ENCODE data around the gene PPM1N.

PPM1N gene

DNA sequence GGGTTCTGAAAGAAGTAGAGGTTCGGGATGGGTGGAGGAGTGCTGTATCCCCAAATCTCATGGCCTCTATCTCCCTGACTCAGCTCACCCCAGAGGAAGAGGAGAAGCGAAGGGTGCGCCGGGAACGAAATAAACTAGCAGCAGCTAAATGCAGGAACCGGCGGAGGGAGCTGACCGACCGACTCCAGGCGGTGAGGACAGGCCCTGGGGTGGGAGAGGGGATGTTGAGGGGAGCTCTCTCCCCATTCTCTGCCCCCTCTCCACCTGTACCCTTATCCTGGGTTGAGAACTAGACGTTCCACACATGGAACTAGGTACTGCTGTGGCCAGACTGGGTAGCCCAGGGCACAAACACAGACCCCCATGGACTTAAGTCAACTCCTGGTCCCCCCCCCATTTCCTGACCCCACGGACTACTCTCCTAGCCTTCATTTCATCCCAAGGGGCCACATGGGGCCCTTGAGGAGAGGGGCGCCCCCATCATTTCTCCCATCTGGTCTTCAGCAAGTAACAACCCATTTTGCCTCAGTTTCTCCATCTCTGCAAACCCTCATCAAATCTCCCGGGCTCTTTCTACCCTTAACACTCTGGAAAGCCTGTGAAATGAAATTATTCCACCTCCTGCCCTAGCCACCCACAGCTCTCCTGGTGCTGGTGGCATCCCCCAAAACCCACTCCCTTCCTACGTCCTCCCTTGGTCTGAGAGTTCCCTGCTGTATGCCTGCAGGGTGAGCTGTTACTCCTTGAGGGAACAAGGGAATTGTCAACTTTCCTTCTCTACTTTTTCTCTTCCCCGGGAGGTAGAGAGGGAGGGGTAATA is 26.9 kb upstream of the PPM1N start:
- no peak for DNase-seq (ENCODE audit: low read depth)

DNA sequence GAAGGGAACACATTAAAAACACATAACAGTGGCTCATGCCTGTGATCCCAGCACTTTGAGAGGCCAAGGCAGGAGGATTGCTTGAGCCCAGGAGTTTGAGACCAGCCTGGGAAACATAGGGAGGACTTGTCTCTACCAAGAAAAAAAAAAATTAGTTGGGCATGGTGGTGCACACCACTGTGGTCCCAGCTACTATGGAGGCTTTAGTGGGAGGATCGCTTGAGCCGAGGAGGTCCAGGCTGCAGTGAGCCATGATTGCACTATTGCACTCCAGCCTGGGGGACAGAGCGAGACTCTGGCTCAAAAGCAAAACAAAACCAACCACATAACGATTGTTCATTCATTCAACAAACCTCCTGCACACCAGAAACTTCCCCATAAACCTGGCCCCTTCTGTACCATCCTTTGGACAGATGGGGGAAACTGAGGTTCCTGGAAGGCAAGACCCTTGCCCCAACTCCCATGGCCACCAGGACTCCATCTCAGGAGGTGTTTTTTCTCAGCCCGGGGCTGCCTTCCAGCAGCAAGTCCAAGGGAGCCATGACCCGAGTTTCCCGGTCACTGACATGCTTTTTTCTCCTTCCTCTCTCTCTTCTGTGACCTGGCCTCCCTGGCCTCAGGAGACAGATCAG is 26.2 kb upstream of the PPM1N start:
- DNase-seq (ENCODE audit: low read depth), result no peak

DNA sequence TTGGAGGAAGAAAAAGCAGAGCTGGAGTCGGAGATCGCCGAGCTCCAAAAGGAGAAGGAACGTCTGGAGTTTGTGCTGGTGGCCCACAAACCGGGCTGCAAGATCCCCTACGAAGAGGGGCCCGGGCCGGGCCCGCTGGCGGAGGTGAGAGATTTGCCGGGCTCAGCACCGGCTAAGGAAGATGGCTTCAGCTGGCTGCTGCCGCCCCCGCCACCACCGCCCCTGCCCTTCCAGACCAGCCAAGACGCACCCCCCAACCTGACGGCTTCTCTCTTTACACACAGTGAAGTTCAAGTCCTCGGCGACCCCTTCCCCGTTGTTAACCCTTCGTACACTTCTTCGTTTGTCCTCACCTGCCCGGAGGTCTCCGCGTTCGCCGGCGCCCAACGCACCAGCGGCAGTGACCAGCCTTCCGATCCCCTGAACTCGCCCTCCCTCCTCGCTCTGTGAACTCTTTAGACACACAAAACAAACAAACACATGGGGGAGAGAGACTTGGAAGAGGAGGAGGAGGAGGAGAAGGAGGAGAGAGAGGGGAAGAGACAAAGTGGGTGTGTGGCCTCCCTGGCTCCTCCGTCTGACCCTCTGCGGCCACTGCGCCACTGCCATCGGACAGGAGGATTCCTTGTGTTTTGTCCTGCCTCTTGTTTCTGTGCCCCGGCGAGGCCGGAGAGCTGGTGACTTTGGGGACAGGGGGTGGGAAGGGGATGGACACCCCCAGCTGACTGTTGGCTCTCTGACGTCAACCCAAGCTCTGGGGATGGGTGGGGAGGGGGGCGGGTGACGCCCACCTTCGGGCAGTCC is 25.5 kb upstream of the PPM1N start:
- DNase-seq (ENCODE audit: low read depth), result no peak

DNA sequence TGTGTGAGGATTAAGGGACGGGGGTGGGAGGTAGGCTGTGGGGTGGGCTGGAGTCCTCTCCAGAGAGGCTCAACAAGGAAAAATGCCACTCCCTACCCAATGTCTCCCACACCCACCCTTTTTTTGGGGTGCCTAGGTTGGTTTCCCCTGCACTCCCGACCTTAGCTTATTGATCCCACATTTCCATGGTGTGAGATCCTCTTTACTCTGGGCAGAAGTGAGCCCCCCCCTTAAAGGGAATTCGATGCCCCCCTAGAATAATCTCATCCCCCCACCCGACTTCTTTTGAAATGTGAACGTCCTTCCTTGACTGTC is 24.9 kb upstream of the PPM1N start:
- no peak for DNase-seq (ENCODE audit: low read depth)

DNA sequence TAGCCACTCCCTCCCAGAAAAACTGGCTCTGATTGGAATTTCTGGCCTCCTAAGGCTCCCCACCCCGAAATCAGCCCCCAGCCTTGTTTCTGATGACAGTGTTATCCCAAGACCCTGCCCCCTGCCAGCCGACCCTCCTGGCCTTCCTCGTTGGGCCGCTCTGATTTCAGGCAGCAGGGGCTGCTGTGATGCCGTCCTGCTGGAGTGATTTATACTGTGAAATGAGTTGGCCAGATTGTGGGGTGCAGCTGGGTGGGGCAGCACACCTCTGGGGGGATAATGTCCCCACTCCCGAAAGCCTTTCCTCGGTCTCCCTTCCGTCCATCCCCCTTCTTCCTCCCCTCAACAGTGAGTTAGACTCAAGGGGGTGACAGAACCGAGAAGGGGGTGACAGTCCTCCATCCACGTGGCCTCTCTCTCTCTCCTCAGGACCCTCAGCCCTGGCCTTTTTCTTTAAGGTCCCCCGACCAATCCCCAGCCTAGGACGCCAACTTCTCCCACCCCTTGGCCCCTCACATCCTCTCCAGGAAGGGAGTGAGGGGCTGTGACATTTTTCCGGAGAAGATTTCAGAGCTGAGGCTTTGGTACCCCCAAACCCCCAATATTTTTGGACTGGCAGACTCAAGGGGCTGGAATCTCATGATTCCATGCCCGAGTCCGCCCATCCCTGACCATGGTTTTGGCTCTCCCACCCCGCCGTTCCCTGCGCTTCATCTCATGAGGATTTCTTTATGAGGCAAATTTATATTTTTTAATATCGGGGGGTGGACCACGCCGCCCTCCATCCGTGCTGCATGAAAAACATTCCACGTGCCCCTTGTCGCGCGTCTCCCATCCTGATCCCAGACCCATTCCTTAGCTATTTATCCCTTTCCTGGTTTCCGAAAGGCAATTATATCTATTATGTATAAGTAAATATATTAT is 24.3 kb upstream of the PPM1N start:
- no peak for DNase-seq (ENCODE audit: low read depth)

DNA sequence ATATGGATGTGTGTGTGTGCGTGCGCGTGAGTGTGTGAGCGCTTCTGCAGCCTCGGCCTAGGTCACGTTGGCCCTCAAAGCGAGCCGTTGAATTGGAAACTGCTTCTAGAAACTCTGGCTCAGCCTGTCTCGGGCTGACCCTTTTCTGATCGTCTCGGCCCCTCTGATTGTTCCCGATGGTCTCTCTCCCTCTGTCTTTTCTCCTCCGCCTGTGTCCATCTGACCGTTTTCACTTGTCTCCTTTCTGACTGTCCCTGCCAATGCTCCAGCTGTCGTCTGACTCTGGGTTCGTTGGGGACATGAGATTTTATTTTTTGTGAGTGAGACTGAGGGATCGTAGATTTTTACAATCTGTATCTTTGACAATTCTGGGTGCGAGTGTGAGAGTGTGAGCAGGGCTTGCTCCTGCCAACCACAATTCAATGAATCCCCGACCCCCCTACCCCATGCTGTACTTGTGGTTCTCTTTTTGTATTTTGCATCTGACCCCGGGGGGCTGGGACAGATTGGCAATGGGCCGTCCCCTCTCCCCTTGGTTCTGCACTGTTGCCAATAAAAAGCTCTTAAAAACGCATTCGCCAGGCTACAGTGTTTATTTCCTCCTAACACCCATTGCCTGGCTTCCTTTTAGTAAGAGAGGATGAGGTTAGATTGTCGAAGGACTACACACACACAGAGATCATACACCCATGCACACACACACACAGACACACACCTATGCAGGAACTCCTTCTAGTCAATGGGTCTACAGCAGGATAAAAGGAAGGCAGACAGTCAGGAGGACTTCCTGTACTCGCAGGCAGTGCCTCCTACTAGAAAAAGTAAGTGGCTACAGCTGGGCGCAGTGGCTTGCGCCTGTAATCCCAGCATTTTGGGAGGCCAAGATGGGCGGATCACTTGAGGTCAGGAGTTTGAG is 23.4 kb upstream of the PPM1N start:
- DNase-seq (ENCODE audit: low read depth), result no peak

DNA sequence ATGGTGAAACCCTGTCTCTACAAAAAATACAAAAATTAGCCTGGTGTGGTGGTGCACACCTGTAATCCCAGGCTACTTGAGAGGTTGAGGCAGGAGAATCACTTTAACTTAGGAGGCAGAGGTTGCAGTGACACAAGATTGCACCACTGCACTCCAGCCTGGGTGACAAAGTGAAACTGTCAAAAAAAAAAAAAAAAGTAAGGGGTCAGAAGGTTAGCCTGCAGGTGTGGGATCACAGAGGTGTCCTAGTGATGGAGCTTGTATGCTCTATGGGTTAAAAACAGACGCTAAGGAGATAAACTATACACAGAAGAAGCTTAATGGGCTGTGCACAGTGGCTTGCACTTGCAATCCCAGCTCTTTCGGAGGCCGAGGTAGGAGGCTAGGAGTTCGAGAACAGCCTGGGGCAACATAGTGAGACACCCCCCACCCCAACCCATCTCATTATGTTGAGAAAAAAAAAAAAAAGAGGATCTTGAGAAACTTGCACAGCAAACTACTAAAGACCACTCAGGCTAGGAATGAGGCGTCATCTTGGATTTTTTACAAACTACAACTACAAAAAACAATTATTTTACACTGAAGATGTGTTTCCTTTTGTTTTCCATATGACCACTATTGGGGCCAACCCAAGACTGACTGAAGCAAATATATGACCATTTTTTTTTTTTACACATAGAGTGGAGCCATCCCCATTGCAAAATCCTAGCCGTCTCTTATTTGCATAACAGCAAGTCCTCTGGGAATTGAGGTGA is 22.5 kb upstream of the PPM1N start:
- DNase-seq (ENCODE audit: low read depth), result no peak

DNA sequence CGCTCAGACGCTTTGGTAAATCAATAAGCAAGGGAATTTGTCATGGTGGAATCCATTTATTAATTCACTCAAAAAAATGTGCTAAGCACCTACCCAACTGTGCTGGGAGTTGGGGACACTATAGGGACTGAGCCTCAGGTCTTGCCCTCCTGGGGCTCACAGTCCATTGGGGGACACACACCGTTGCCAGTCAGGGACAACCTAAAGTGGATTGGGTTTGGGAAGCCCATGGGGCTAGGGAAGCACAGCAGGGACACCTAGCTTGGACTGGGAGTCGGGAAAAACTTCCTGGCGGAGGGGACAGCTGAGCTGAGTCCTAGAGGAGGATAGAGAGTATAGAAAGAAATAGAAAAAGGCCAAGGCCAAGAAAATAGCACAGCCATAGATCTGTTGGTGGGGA is 21.9 kb upstream of the PPM1N start:
- no peak for DNase-seq (ENCODE audit: low read depth)

DNA sequence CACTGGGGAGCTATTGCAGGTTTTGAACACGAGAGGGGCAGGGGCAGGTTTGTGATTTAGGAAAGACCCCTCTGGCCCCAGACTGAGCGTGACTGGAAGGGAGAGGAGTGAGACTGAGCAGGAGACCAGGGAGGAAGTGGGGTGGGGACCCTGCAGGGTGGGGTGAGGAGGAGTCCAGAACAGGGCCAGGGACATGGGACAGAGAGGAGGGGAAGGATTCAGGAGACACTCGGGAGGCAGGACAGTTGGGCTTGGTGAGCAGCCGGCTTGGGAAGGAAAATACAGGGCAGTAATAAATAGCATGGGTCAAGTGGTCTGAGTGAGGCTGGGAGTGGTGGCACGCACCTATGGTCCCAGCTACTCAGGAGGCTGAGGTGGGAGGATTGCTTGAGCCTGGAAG is 21.1 kb upstream of the PPM1N start:
- no peak for DNase-seq (ENCODE audit: low read depth)

DNA sequence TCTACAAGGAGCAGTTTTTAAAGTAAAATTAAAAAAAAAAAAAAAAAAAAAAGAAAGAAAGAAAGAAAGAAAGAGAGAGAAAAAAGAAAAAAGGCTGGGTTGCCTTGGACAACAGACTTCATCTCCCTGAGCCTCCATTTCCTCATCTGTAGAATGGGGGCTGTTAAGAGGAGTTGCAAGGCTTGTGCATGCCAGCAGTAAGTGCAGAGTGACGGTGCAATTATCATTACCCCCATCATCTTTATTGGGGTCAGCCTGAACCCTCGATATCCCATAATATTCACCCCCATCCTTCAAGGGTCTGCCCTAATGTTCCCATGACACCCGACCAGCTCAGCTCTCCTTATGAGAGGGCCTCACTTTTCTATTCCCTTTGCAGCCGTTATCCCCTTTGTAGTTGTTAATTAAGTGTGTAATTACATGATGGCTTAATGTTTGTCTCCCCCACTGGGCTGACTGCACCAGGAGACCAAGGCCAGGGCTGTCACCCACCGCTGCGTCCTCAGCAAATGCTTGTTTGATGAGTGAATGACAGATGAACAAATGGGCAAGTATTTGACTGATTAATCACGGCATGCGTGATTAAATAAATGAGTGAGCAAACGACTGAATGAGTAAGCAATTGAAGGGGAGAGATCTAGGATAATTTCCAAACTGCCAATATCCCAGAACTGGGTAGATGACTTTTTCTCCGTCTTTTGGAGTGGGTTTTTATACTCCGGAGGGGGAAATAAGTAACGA is 20.4 kb upstream of the PPM1N start:
- no peak for DNase-seq (ENCODE audit: low read depth)

DNA sequence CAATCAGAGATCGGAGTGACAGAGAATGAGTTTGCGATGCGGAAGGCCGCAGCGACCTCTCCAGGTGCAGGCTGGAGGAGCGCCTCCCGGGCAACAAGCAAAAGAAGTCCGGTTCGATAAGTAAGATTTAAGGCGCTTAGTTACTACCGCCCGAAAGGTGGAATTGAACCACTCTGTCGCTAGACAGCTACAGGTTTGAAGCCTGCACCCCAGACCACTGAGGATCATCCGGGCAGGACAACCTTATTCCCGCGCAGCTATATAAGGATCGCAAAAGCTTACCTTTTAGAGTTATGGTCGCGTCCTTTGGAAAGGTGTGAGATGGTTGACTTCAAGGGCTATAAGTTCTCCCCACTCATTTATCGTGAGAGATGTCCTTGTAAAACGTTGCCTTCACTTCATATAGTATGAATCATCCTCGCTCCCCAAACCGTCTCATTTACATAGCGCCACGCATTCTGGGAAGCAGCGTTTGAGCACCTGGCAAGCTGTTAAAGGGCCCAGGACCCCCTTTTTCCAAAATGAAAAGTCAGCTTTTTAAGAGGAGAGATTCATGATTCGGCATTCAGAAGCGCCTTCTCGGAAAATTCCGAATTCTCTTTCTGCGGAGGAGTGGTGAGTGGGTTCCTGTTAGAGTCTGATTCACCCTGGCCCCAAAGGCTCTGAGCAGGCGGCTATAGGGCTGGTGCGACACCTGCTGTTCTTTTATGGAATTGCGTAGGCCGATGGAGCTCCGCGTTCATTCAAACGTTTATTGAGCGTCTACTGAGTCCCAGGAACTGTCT is 19.6 kb upstream of the PPM1N start:
- peak; percentile 71 for DNase-seq (ENCODE audit: low read depth)

DNA sequence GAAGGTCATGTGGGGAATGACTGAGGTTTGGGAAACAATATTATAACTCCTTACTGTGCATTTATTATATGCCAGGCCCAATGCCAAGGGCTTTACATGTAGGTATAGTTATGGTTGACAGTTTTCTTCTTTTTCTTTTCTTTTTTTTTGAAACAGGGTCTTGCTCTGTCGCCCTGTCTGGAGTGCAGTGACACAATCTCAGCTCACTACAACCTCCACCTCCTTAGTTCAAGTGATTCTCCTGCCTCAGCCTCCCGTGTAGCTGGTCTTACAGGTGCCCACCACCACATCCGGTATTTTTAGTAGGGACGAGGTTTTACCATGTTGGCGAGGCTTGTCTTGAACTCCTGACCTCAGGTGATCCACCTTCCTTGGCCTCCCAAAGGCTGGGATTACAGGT is 15.2 kb upstream of the PPM1N start:
- DNase-seq (ENCODE audit: low read depth), result no peak

DNA sequence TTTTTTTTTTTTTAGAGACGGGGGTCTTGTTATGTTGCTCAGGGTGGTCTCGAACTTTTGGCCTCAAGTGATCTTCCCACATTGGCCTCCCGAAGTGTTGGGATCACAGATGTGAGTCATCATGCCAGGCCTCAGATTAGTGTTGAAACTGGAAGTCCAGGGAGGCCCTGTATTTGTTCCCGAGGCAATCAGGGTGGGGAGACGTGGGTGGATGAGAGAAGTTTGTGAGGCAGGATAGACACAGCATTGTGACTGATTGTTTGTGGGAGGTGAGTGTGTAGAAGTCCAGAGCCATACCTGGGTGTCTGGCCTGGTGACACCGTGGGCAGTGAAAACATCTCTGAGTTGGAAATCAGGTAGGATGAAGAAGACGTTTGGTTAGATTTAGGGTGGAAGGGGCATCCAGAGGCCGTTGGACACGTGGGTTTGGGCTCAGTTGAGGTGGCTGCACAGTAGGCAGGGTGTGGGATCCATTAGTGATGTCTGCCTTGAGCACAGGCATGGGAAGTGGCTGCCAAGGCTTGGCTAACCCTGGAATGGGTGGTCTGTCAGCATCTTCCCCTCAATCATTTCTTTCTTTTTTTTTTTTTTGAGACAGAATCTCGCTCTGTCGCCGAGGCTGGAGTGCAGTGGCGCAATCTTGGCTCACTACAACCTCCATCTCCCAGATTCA is 13.8 kb upstream of the PPM1N start:
- no peak for DNase-seq (ENCODE audit: low read depth)

DNA sequence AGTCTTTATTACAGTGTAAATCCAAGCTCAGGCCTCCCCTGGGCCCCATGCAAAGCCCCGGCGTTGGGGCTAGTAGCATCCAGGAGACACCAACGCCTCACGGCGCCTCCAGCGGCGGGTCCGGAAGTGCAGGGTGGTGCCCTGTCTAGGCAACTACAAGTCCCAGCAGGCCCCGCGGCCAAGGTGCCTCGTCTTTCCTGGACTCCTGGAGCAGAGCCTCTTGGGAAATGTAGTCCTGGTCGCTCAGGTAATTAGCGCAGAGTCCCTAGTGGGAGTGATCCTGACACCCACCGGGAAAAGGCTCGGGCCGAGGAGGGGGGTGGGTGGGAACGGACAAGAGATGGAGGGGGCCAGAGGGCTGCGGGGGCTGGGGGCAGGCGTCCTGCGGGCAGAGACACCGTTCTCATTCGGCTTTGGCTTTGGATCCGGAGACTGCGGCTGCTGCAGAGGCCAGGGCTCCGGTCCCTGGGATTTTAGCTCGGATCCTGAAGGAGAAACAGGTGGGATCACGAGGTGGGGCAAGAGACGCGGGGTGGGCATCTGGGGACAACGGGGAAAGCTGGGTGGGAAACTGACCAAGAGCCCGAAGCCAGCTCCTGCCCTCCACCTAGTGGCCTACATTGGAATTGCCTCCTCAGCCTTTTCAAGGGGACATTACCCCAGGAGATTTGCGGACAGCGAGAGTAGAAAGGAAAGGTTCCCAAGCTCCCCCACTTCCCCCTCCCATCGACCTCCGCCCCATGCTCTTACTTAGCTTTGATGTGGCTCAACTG is 12.8 kb upstream of the PPM1N start:
- DNase-seq (ENCODE audit: low read depth), result peak; percentile 62

DNA sequence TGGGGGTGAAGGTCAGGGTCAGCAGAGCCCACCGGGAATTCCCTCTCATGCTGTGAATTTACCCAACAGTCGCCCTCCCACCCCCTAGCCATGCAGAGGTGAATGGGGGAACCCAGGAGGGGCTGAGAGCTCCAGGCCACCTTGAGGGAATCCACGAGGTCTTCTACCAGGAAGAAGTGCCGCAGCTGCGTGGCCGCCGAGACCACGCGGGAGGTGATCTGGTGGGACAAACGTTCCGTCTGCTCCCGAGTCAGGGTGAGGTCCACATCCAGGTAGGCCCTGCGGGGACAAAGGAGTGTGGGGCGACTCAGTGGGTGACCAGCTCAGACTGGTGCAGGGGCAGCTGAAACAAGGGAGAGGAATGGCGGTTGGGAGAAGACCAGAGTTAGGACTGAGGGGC is 9.5 kb upstream of the PPM1N start:
- DNase-seq (ENCODE audit: low read depth), result no peak

DNA sequence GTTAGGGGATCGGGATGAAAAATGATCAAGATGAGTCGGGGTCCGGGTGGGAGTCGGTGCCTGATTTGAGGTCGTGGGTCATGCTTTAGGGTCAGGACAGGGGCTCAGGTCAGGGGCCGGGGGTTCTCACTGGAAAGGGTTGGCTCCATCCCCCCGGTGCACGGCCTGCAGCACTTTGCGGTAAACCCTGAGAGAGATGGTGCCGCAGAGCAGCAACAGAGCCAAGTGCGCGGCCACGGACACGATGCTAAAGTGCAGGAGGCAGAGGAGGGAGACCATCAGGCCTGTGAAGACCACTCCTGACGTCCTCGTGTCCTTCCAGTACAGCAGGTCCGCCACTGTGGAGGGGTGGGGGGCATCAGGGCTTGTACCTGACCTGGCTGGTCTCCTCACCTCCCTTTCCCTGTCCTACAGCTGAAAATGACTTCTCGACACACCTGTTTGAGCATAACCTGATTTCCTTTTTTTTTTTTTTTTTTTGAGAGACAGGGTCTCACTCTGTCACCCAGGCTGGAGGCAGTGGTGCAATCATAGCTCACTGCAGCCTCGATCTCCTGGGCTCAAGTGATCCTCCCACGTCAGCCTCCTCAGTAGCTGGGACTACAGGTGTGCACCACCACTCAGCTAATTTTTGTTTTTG is 8.9 kb upstream of the PPM1N start:
- no peak for DNase-seq (ENCODE audit: low read depth)

DNA sequence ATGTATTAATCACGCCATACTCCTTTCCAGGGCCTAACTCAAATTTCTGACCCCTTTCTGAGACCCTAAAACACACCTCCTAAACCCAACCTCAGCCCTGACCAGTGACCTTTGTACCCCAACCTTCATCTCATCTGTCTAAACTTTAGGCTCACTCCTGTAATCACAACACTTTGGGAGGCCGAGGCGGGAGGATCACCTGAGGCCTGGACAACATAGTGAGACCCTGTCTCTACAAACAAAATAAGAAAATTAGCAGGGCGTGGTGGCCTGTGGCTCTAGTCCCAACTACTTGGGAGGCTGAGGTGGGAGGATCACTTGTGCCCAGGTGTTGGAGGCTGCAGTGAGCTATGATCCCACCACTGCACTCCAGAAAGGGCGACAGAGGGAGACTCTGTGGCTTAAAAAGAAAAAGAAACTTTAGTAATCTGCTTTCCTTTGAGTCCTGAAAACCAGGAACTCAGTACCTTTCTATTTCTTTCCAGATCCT is 6.1 kb upstream of the PPM1N start:
- DNase-seq (ENCODE audit: low read depth), result no peak
